ENCODE measurements around the gene C6orf15. TPM values are rescaled to one million over a fixed set of nuclear protein-coding genes. Genes with fewer than 3 reads are reported as not detected.

C6orf15 gene
- total and polyA plus RNA-seq, 2 of the 8 experiments (the other 6 are each of a cell fraction or from before 2014, with no cell fraction given), result not detected

- Histone ChIP-seq H3K56ac (replicated peaks; ENCODE audit: insufficient read length, low read depth, low read length) (no peak overlapping the region), H3K23ac (ENCODE audit: insufficient read length) (no peak overlapping the region), H2AFZ (ENCODE audit: low read length) (no peak overlapping the region), H3K9ac (replicated peaks in 1 of 4; ENCODE audit: extremely low read depth in 1 of 4, low read depth in 3 of 4, low read length in 3 of 4) (no peak overlapping the region), H4K91ac (replicated peaks; ENCODE audit: insufficient read length, low read length) (no peak overlapping the region), H4K8ac (ENCODE audit: extremely low read depth, insufficient read depth, low read length) (no peak overlapping the region), H3K9me3 (ENCODE audit: insufficient read depth in 2 of 2, low read depth in 1 of 2, low read length in 1 of 2) (no peaks in the 10 kb centered on the region), H3K27me3 (replicated peaks in 1 of 4; ENCODE audit: control insufficient read depth in 3 of 4, extremely low read depth in 1 of 4, insufficient read depth in 3 of 4, low read length in 3 of 4) (no peaks in the 10 kb centered on the region), H3K4me2 (ENCODE audit: insufficient read depth in 1 of 2, low read depth in 2 of 2, low read length in 2 of 2) (no peak overlapping the region), H3K14ac (ENCODE audit: insufficient read length) (no peak overlapping the region), H2BK15ac (ENCODE audit: low read length) (no peak overlapping the region), H4K5ac (ENCODE audit: insufficient read length, low read depth, low read length) (no peak overlapping the region), H2BK5ac (ENCODE audit: low read depth, low read length) (no peak overlapping the region), H3K79me1 (ENCODE audit: low read depth, low read length) (no peaks in the 10 kb centered on the region), H3K4me3 (ENCODE audit: extremely low read depth in 1 of 4, insufficient read depth in 2 of 4, low read depth in 3 of 4, low read length in 4 of 4) (no peak overlapping the region), H3K79me2 (ENCODE audit: control insufficient read depth in 1 of 2, insufficient read depth in 2 of 2, low read length in 2 of 2) (no peaks in the 10 kb centered on the region), H3K4me1 (replicated peaks in 1 of 4; ENCODE audit: control insufficient read depth in 3 of 4, insufficient read depth in 4 of 4, low read length in 3 of 4) (peaks cover 0 to 3% (median 0%) of the 10 kb centered on the region in 4 experiments; a peak in 3 of 7 replicates), H2BK12ac (ENCODE audit: low read depth, low read length) (no peak overlapping the region), H3K27ac (ENCODE audit: low read depth, low read length) (no peak overlapping the region), H3K4ac (replicated peaks; ENCODE audit: insufficient read length, low read depth, low read length) (no peak overlapping the region), H3K36me3 (ENCODE audit: control insufficient read depth in 2 of 4, insufficient read depth in 4 of 4, low read length in 3 of 4) (no peaks in the 10 kb centered on the region), H2BK120ac (replicated peaks; ENCODE audit: low read depth, low read length) (no peak overlapping the region), H2AK5ac (ENCODE audit: low read depth, low read length) (no peak overlapping the region), H3K23me2 (ENCODE audit: low read depth, low read length) (no peaks in the 10 kb centered on the region), H3K18ac (ENCODE audit: extremely low read depth, low read length) (no peak overlapping the region; the same call in 1 of the 2 replicates), H2BK20ac (ENCODE audit: low read length) (no peak overlapping the region), H4K20me1 (replicated peaks in 1 of 2; ENCODE audit: control insufficient read depth in 1 of 2, insufficient read depth in 2 of 2, low read length in 2 of 2) (no peaks in the 10 kb centered on the region)
- ChIA-PET CTCF (ENCODE audit: partially characterized antibody) (interaction anchor here (0.5 to 1.4 kb wide), 7 partner anchors 9 to 1271 kb away, joined by 3 to 7 read pairs (median 4); no protein-coding TSS in a partner anchor), POLR2A (ENCODE audit: partially characterized antibody) (no interaction called here)
- 85% methylated on average over 5 of the region's 5 CpGs; no CpG with 5 or more reads in 1 of the 2 experiments for WGBS, 2 experiments (ENCODE audit: extremely low coverage in 1 of 2, insufficient coverage in 1 of 2, insufficient read length in 1 of 2, insufficient replicate concordance in 2 of 2, low coverage in 1 of 2, low lambda C conversion rate in 2 of 2, missing lambda C conversion rate in 1 of 2)
- TF ChIP-seq POLR2A (IDR thresholded peaks at IDR 0.05; ENCODE audit: control extremely low read depth in 1 of 2, low read depth in 2 of 2, low read length in 2 of 2) (no peak), FOSL1 (IDR thresholded peaks at IDR 0.05; ENCODE audit: insufficient read depth, low read depth, low read length) (no peak), CHD2 (IDR thresholded peaks at IDR 0.05; ENCODE audit: low read length) (no peak), JUN (IDR thresholded peaks at IDR 0.05; ENCODE audit: low read depth, low read length) (no peak), EP300 (IDR thresholded peaks at IDR 0.05; ENCODE audit: borderline replicate concordance in 1 of 2, low read depth in 2 of 2, low read length in 2 of 2) (no peak), YY1 (IDR thresholded peaks at IDR 0.05; ENCODE audit: low read depth, low read length) (no peak), RXRA (IDR thresholded peaks at IDR 0.05; ENCODE audit: insufficient read depth, low read depth, low read length) (no peak), NRF1 (IDR thresholded peaks at IDR 0.05; ENCODE audit: low read depth, low read length) (no peak), SP4 (IDR thresholded peaks at IDR 0.05; ENCODE audit: low read length) (no peak), SIX5 (IDR thresholded peaks at IDR 0.05; ENCODE audit: low read depth, low read length) (no peak), HDAC6 (IDR thresholded peaks at IDR 0.05; ENCODE audit: low read depth, low read length) (no peak), POLR2AphosphoS5 (IDR thresholded peaks at IDR 0.05; ENCODE audit: low read depth, low read length) (no peak), CBX5 (IDR thresholded peaks at IDR 0.05; ENCODE audit: low read depth, low read length) (no peak), BACH1 (IDR thresholded peaks at IDR 0.05; ENCODE audit: low read length) (no peak), BRCA1 (IDR thresholded peaks at IDR 0.05; ENCODE audit: low read depth, low read length) (no peak), EGR1 (IDR thresholded peaks at IDR 0.05; ENCODE audit: borderline replicate concordance, low read depth, low read length) (no peak)
- no peak for DNase-seq (ENCODE audit: low read depth in 1 of 2, low spot score in 2 of 2)
- FAIRE-seq, result no peak
These were observed 15.7 kb downstream of the C6orf15 start for GRCh38 chr6:31096656-31097055.

All from H1 (cell line).